HG03575 (cell line): ENCODE data around the gene STARD3.
A peak's percentile ranks its signal among the peaks of the same experiment; 100 is the strongest.
"Not testable (repeated sequence)": the region's sequence is repeated elsewhere in the genome, so short reads cannot be mapped to it uniquely, and the experiment has no call there.

Experiments
- ATAC-seq: cut with Tn5 transposase; IDR thresholded peaks from one replicate; pipeline ENCODE4 v1.9.1; 2021; ENCODE audit not compliant: unreplicated experiment, insufficient number of reproducible peaks, low FRiP score; ENCODE audit errors: extremely low read depth

STARD3 gene

GRCh38 chr17:39677542-39678339 is 40.8 kb downstream of the STARD3 start:
- no peak for ATAC-seq

DNA sequence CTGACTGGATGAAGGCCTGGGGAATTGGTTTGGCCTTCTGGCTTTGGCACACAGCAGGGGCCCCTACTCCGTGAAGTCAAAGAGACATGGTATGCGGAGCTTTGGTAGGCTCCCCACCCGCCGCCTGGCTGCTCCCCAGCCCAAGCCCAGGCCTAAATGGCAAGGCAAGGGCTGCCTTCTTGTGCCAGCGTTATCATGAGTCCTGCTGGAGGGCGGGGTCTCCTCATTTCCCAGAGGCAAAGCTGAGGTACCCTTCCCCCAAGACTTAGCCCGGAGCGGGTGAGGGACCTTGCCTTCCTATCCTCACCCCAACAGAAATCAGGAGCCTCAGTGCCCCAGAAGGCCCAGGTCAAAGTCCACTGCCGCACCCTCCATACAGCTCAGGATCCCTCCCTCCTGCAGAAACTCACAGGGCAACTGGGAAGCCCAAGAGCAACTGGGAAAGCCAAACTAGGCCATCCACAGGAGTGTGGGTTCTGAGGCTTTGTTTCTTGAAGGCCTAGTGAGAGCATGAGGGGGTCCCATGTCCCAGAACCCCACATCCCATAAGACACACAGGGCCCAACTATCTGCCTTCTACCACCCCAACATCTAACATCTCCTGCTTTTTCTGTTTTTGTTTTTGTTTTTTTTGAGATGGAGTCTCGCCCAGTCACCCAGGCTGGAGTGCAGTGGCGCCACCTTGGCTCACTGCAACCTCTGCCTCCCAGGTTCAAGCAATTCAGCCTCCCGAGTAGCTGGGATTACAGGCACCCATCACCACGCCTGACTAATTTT is 41.6 kb downstream of the STARD3 start:
- no peak for ATAC-seq

- no peak for ATAC-seq
Measured at GRCh38 chr17:39679521-39680192, 42.7 kb downstream of the STARD3 start.

DNA sequence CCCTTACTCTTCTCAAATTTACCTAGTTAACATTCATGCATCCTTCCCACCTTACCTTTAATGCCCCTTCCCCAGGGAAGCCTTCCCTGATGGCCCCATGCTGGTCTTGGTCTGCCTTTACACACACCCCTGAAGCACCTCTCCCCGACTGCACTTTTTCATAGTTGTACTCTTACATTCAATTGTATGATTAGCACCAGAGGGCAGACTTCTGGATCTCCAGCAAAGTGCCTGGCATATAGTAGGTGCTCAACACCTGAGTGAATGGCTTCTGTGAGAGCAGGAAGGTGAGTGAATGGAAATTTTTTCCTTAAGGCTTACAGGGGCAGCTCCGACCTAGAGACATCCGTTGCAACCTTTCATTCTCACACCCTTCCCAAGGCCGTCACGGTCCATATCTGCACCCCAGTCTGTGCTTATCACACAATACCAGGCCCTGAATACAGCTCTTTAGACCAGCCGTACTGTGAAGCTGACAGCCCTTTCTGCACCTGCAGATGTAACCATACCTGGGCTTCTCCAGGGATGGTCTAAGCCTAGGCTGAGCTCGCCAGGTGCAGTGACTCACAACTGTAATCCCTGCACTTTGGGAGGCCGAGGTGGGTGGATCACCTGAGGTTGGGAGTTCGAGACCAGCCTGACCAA is 46.5 kb downstream of the STARD3 start:
- ATAC-seq: no peak

DNA sequence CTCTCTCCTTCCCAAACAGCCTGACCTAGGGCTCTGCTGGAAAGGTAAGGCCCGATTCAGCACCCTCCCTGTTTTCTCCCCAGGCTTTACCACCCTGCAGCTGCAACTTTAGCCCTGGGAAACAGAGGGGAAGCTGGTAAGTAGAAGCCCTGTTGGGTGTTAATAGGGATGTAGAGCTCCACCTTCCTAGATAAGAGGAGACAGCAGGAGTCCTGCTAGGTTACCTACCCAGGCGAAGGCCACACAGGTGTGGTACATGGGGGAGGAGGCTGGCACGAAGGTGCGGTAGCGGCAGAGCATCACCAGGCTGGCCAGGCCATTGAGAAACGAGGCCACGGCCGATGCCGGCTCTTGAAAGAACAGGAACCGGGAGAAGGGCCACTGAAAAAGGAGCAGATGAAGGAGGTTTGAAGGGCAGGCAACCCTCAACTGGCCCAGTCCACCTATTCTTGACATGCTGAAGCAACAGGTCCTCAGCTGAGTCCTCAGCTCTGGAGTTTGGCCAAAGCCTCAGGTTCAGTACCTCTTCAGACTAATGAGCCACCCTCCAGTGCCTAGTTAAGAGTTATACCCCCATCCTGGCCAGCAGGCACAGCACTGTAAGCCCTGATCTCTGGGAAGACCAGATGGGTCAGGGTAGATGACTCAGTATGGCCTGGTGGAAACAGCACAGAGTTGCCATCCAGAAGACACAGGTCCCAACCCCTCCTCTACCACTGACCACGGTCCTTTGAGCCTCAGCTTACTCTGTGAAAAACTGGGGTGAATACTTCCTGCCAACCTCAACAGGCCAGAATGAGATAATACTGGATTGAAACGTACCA is 47.6 kb downstream of the STARD3 start:
- ATAC-seq: no peak

DNA sequence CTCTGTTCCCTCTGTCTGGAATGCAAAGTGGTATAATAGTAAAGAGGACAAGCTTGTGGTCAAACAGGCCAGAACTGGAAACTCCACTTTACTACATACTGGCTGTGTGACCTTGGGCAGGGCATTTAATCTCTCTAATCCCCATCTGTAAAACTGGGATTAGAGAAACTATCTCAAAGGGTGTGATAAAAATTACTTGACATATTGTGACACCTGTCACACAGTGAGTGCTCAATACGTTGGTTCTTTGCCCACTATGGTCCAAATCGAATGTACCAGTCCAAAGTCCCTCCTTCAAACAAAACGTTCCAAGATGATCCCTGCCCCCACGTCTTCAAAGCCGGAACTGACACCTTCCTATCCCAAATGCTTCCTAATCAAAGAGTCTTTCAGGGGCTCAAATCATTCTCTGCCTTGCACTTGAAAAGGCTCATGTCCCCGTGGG is 50.2 kb downstream of the STARD3 start:
- ATAC-seq: no peak

GRCh38 chr17:39687546-39688474 is 50.9 kb downstream of the STARD3 start, which contains the start of gene PGAP3:
TSS of gene PGAP3 (minus strand) at chr17:39688057. CDS start at chr17:39688014, 43 bp downstream.
- ATAC-seq: peak; percentile 47

DNA sequence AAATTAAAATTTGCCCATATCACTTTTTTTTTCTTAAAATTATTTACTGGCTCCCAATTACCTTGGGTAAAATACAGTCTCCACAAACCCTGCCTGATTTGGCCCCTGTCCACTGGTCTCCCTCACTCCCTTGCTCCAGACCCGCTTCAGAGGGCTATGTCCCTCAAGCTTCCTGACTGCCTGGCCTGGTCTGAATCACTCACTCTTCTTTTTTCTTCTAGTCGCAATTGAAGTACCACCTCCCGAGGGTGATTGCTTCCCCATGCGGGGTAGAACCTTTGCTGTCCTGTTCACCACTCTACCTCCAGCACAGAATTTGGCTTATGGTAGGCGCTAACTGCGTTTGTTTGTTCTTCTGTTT is 51.5 kb downstream of the STARD3 start:
- no peak for ATAC-seq

- ATAC-seq: no peak
Measured at GRCh38 chr17:39688945-39689344, 52.0 kb downstream of the STARD3 start.

- ATAC-seq: no peak
Measured at GRCh38 chr17:39694593-39694992, 57.6 kb downstream of the STARD3 start.

DNA sequence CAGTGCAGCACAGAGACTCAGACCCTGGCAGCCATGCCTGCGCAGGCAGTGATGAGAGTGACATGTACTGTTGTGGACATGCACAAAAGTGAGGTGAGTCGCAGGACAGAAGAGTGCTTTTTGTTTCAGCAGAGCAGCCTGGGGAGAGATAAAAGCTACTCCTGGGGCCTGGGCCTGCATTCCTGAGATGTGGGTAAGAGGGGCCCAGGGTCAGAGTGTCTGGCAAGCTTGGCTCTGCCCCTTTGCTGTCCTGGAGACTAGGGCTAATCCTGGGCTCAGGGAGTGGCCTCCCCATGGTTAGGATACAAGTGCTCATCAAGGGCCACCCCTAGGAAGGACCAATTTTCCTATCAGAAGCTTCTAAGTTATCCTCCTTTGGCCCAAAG is 58.1 kb downstream of the STARD3 start:
- ATAC-seq: no peak

DNA sequence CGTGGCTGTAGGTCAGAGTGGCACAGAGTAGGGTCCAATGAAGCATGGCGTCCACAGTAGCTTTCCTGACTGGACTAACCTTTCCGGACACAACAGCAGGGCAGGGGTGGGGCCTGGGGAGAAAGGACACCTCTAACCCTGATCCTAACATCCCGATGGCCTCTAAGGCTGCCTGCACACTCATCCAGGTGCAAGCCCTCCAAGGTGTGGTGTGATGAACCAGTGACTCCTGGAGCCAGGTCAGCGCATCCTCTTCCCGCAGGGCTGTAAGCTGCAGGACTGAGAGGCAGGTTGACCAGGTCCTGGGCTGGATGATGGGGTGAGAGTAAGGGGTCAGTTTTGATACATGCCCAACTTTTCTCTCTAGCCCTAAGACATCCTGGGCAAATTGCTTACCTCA is 59.8 kb downstream of the STARD3 start:
- ATAC-seq: no peak

DNA sequence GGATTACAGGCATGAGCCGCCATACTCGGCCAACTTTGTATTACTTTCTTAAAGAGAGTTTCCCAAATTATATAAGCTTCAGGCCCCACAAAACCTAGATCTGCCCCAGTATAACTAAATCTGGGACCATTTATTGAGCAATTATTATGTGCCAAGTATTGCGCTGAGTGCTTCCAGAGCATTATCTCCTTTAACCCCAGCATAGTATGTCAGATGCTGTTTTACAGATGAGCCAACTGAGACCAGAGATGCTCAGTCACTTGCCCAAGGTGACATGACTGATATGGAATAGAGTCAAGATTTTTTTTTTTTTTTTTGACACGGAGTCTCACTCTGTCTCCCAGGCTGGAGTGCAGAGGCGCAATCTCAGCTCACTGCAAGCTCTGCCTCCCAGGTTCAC is 61.0 kb downstream of the STARD3 start:
- ATAC-seq: no peak

DNA sequence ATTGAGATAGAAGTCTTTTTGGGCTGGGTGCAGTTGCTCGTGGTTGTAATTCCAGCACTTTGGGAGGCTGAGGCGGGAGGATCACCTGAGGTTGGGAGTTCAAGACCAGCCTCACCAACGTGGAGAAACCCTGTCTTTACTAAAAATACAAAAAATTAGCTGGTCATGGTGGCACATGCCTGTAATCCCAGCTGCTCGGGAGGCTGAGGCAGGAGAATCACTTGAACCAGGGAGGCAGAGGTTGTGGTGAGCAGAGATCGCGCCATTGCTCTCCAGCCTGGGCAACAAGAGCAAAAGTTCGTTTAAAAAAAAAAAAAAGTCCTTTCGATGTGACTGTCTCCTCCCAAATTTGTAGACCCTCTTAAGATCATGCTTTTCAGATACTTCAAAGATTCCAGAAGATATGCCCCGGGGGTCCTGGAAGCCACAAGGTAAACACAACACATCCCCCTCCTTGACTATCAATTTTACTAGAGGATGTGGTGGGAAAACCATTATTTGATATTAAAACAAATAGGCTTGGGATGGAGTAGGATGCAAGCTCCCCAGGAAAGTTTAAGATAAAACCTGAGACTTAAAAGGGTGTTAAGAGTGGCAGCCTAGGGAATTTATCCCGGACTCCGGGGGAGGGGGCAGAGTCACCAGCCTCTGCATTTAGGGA is 62.3 kb downstream of the STARD3 start:
- not testable (repeated sequence) for ATAC-seq

DNA sequence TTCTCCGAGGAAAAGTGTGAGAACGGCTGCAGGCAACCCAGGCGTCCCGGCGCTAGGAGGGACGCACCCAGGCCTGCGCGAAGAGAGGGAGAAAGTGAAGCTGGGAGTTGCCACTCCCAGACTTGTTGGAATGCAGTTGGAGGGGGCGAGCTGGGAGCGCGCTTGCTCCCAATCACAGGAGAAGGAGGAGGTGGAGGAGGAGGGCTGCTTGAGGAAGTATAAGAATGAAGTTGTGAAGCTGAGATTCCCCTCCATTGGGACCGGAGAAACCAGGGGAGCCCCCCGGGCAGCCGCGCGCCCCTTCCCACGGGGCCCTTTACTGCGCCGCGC is 62.8 kb downstream of the STARD3 start, which contains the start of gene ERBB2:
ERBB2 (plus strand) TSS at position 247 of the 330 bp plus-strand sequence. CDS start 175 bp downstream, outside the sequence.
- no peak for ATAC-seq

GRCh38 chr17:39700148-39700987 is 63.4 kb downstream of the STARD3 start:
- no peak for ATAC-seq
